Fibroblast of upper back skin (primary cell): ENCODE measurements around the gene BRF1.

Experiments
- DNase-seq: peaks from one replicate; pipeline ENCODE4 v3.0.0-alpha.2; 2013

The BRF1 gene

DNA sequence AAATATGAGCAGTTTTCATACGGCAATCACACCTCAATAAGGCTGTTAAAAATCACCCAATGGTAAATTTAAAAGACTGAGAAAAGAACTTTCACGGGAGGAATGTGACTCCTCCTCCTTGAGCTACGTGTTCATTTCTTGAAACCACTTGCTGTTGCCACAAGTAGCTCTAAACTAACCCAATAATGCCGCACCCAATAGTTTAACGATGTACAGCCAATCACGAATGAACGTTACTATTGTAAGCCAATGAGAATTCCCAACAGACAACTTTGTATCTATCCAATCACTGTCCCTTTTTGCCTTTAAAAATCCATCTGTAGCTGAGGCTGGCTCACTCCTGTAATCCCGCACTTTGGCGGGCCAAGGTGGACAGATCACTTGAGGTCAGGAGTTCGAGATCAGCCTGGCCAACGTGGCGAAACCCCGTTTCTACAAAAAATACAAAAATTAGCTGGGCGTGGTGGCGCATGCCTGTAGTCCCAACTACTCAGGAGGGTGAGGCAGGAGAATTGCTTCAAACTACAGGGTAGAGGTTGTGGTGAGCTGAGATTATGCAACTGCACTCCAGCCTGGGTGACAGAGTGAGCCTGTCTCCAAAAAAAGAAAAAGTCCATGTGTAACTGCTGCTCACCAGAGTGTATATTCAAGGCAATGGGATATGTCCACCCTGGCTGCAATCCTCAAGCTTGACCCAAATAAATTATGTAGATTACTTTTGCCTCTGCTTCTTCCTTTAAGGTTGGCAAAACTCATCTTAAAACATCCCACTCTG, 76.8 kb downstream of the BRF1 start:
- no peak for DNase-seq

- no peak for DNase-seq
These were observed 77.5 kb downstream of the BRF1 start for GRCh38 chr14:105223260-105223659.

DNA sequence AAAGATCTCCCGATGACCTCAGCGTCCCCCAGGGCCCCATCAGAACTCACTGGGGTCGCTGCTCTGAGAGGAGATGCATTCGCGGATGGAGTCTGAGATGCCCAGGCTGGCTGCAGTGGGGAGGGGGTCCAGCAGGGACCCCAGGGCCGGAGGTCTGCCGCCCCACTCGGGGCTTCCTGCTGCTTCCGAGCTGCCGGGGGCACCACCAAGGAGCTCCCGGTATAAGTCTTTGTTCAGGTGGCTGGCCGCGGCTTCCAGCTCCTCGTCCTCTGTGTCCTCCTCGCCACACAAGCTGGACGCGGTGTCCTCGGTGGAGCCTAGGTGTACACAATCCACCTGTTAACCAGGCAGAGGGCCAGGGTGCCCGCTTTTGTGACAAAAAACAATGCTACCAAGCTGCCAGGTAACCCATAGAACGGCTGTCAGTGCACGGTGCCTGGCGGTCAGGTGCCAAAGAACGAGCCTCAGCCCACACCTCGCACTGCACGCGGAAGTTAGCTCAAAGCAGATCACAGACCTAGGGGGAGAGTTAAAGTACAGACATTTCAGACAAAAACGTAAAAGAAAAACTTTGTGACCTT, 79.1 kb downstream of the BRF1 start:
- DNase-seq, result no peak

- DNase-seq, result no peak
These were observed 79.9 kb downstream of the BRF1 start for GRCh38 chr14:105220699-105221597.

DNA sequence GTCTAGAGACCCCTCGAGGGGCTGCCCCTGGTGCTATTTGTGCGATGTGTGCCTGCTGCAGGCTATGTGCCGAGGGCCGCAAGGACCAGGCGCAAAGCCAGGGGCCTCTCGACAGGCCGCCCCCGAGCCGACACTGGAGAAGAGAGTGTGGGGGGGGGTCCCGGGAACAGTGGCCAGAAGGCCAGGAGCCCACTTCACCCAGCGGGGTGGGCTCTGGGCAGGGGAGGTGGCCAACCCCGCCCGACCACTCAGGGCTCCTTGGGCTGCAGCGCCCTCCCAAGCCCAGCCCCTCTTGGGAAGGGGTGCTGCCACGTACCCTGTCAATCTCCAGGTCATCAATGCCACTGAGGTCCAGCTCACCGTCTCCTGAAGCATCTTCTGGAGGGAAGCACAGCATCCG, 81.0 kb downstream of the BRF1 start:
- no peak for DNase-seq

DNA sequence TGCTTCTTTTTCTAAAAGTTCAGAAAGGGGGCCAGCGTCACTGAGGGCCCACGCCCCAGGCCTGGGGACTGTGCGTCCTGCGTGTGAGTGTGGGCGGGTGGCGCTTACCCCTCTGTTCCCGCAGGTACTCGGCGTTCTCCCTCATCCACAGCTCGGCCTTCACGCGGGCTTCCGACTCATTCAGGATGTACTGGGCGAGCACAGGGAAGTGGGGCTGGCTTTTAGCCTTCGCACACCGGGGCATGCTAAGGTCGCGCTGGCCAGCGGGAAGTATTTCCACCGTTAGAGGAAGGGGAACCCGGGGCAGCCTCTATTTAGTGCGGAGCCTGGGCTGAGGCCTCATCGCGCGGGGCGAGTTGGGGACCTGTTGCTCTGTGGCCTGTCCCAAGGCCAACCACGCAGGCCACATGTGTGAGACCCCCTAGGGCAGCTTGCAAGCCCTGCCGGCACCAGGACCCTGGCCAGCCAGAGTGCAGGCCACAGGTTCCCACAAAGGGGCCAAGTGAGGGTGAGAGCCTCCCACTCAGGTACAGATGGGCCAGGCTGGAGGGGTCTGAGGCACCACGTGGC, 81.7 kb downstream of the BRF1 start:
- no peak for DNase-seq

DNA sequence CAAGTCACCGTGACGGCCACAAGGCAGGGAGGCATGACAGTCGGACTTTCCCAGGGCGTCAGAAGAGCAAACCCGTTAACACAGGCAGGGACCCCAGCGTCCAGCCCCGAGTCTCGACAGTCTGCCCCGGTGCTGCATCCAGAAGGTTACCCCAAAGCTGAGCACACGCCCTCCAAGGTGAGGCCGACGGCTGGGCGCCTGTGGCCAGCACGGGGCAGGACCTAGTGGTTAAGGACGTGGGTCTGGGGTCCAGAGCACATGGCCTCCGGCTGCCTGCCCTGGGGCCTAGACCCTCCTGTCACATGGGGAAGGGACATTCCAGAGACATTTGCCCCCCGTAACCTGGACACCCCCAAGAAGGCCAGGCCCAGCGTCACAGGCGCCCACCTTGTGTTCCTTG, 82.2 kb downstream of the BRF1 start:
- DNase-seq, result no peak

- DNase-seq, result no peak
These were observed 83.0 kb downstream of the BRF1 start for GRCh38 chr14:105217774-105218173.

- DNase-seq, result no peak
These were observed 84.1 kb downstream of the BRF1 start for GRCh38 chr14:105216490-105217247.

GRCh38 chr14:105215602-105216001, 85.2 kb downstream of the BRF1 start:
- DNase-seq, result no peak

- DNase-seq, result no peak
These were observed 86.4 kb downstream of the BRF1 start for GRCh38 chr14:105214324-105214915.

DNA sequence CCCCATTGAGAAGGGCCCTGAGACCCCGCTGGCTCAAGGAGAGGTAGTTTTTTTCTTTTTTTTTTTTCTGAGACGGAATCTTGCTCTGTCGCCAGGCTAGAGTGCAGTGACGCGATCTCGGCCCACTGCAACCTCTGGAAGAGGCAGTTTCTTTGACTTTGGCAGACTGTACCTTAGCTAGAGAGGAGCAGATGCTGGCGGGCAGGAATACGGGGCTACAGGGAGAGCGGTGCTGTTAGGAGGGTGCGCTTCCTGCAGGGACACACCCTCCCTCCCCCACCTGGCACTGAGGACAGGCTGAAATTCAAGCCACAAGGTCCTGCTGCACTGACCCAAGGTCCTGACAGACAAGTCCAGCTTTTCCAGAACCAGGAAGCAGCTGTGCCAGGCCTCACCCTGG, 87.4 kb downstream of the BRF1 start:
- DNase-seq, result no peak

- no peak for DNase-seq
These were observed 88.1 kb downstream of the BRF1 start for GRCh38 chr14:105212541-105213300.

DNA sequence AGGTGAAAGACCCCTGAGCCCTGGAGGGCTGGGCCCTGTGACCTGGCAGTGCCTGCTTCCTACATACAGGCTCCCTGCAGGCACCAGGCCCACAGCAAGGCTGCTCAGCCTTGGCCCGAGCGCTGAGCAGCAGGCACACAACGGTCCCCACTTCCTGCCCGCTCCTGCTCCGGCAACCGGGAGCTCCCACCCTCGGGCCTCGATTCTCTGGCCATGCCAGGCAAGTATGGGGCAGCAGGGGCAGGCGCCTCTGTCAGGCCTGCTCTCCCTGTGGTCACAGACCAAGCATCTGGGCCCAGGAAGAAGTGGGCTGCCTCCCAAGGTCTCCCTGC, 89.1 kb downstream of the BRF1 start:
- DNase-seq, result no peak

DNA sequence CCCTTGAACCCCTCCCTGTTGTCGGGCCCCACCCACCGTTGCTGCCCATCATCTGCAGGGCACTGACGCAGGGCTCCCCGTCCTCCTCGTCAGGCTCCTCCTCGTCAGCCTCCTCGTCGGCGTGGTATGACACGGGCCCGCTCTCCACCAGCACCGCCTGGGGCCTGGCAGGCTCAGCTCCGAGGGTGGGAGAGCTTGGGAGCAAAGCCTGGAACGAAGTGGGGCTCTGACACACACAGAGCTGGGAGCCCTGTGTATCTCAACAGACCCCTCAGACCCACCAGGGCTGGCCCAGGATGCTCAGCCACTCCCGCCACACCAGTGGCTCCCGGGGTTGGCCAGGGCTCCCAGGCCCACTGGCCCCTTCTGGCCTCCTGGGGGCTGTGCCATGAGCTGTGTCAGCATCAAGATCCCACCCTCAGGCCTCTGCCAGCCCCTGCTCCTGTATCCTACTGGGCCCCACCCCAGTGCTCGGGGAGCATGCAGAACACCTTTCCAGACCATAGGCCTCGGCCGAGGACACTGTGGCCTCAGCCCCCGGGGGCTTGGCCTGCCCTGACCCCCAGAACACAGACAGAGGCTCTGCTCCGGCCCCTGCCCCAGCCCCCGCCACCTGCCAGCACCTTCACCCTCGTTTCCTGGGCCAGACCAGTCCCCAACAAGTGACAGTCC, 89.6 kb downstream of the BRF1 start:
- no peak for DNase-seq

- DNase-seq, result no peak
These were observed 90.4 kb downstream of the BRF1 start for GRCh38 chr14:105210266-105211025.

GRCh38 chr14:105209646-105210045, 91.2 kb downstream of the BRF1 start:
- DNase-seq, result no peak

DNA sequence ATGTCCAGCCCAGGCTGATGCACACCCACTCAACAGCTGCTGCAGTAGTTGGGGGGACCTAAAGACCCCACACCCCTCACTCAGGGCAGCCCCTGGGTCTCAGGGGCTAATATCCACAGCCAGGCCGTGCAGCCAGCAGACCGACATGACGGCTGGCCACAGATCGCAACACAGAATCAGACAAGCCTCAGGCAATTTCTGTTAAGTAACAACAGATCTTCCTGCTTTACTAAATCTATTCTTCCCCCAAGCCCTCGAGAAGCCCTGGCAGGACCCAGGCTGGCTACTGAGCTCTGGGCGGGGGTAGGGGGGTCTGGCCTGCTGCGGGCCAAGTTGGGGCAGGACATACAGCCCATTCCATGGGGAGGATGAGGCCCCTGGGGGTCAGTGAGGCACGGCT, 91.7 kb downstream of the BRF1 start:
- no peak for DNase-seq

DNA sequence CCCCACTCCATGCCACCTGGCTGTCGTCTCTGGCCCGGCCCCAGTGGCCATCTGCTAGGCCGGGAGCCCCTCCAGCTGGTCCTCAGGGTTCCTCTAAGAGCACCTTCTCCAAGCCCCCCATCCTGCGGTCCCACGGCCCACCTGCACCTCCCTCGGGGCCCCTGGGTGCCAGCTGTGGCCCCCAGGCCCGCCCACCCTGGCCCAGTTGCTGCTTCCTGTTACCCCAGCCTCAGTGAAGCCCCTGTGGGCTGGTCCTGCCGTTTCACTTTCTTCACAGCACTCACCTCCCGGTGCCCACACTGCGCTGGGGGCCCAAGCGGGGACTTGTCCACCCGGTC, 92.1 kb downstream of the BRF1 start:
- DNase-seq, result no peak

DNA sequence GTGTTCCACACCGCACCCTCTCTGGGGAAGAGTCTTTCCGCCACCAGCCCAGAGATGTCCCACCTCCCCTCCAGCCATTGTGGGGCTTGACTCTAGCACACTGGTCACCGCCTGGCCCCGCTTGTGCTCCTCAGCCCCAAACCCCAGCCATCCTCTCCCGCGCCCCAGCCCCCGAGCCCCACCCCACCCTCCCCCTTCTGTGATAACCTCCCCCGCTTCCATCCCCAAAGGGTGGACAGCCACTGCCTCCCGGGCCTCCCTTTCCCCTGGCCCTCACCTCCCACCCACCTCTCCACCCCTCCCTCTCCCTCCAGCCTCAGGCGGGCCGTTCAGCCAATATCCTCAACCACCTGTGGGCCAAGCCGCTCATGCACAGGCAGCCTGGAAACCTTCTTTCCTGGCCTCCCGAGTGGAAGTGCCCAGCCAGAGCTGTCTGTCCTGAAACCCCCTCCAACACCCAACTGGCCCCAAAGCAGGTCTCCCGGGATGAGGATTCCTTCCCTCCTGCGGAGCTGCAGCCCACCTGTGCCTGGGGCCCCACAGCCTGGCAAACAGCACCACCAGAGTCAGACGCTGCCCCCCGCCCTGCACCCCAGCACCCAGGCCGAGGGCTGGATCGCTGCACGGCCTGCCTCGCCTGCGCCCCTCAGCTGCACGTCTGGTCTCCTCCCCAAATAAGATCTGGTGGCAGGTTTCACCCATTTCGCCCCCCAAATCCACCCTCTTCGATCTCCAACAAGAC, 92.6 kb downstream of the BRF1 start:
- no peak for DNase-seq
